ENCODE results near the gene STARD13. TPM values are rescaled to one million over a fixed set of nuclear protein-coding genes. Genes with fewer than 3 reads are reported as not detected.

STARD13 gene
- total RNA-seq, 1 donor, result 28.2 TPM

DNA sequence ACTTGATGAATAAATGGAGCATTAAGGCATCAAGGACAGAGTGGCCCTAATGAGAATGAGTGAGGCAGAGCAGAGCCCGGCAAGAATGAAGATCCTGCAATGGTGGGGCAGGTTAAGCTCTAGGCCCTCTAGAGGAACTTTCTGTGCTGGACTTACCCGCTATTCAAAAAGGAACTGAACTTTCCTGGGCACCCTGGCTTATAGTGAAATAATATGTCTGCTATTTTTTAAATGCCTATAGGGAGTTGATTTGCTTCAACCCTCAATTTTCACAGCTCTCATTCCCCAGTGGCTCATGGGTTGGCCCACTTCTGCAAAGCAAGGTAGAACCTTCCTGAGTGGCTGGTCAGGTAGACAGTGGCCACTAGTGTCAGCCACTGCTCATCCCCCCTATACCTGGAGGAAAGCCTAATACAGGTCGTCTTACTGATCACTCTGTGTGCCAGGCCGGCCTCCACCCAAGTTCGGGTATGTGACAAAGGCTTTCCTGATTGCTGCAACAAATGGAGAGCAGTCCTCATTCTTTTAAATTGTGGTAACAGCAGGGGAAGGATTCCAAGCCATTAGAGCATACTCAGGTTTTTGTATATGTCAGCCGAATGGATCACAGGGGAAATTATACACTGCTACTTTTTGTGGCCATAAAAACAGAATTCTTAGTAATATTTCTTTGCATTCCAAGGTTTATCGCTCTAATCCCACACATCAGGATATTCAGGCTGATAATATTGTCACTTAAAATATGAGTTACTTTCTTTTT is 166.4 kb downstream of the STARD13 start:
- Histone ChIP-seq H3K4me2 (ENCODE audit: insufficient read depth, low read length) (no peak overlapping the region), H3K27me3 (ENCODE audit: insufficient read depth, low read length) (no peaks in the 10 kb centered on the region), H3K36me3 (ENCODE audit: insufficient read depth, low read length) (peaks cover 88% of the 10 kb centered on the region), H3K4me3 (ENCODE audit: insufficient read depth, low read length) (no peak overlapping the region), H3K9me3 (ENCODE audit: low read depth, low read length) (no peaks in the 10 kb centered on the region), H3K79me2 (ENCODE audit: insufficient read depth, low read length) (peaks cover 5% of the 10 kb centered on the region), H2AFZ (ENCODE audit: low read length) (no peak overlapping the region), H4K20me1 (ENCODE audit: insufficient read depth, low read length) (no peaks in the 10 kb centered on the region), H3K4me1 (ENCODE audit: insufficient read depth, low read length) (peaks cover 6% of the 10 kb centered on the region), H3K27ac (ENCODE audit: low read depth, low read length) (peak overlapping the region; percentile 7)
- TF ChIP-seq, protein P1, sequence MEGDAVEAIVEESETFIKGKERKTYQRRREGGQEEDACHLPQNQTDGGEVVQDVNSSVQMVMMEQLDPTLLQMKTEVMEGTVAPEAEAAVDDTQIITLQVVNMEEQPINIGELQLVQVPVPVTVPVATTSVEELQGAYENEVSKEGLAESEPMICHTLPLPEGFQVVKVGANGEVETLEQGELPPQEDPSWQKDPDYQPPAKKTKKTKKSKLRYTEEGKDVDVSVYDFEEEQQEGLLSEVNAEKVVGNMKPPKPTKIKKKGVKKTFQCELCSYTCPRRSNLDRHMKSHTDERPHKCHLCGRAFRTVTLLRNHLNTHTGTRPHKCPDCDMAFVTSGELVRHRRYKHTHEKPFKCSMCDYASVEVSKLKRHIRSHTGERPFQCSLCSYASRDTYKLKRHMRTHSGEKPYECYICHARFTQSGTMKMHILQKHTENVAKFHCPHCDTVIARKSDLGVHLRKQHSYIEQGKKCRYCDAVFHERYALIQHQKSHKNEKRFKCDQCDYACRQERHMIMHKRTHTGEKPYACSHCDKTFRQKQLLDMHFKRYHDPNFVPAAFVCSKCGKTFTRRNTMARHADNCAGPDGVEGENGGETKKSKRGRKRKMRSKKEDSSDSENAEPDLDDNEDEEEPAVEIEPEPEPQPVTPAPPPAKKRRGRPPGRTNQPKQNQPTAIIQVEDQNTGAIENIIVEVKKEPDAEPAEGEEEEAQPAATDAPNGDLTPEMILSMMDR (IDR thresholded peaks at IDR 0.05; ENCODE audit: extremely low read depth, low read depth, low read length), result no peak
- DNase-seq (ENCODE audit: insufficient read length, low spot score, missing footprints), result no peak

DNA sequence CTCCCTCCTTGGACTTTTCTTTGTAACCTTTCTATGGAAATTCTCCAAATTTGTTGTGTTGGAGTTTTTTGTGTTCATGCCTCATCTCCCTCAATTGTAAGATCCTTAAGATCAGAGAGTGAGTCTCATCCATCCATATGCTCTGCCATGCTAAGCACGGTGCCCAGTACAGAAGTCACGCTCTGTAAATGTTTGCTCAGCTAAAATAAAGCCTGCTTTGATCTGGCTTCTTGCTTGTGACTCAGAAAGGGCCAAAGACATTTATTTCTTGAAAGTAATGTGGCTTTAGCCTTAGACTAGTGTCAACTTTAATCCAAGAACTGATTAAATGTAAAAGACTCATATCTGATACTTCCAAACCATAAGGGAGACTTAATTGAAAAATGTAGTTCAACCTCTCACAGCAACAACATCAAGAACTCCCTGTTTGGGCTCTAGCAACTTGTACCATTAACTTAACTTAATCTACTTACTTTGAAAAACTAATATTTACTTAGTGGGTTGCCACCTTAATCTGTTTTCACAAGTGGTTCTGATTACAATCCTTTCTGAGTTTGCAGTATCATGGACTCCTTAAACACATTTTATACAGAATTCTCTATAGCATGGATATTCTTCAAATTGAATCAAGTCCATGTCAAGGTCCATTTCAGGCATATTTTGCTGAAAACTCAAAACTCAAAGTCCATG is 169.1 kb downstream of the STARD13 start:
- Histone ChIP-seq H3K27me3 (ENCODE audit: insufficient read depth, low read length) (no peaks in the 10 kb centered on the region), H3K79me2 (ENCODE audit: insufficient read depth, low read length) (peaks cover 2% of the 10 kb centered on the region), H3K27ac (ENCODE audit: low read depth, low read length) (no peak overlapping the region), H3K4me2 (ENCODE audit: insufficient read depth, low read length) (no peak overlapping the region), H3K36me3 (ENCODE audit: insufficient read depth, low read length) (peaks cover 92% of the 10 kb centered on the region), H2AFZ (ENCODE audit: low read length) (no peak overlapping the region), H3K9me3 (ENCODE audit: low read depth, low read length) (no peaks in the 10 kb centered on the region), H3K4me1 (ENCODE audit: insufficient read depth, low read length) (peaks cover 24% of the 10 kb centered on the region), H4K20me1 (ENCODE audit: insufficient read depth, low read length) (no peaks in the 10 kb centered on the region), H3K4me3 (ENCODE audit: insufficient read depth, low read length) (no peak overlapping the region)
- DNase-seq (ENCODE audit: insufficient read length, low spot score, missing footprints), result no peak
- TF ChIP-seq, protein P1 (IDR thresholded peaks at IDR 0.05; ENCODE audit: extremely low read depth, low read depth, low read length), result no peak

DNA sequence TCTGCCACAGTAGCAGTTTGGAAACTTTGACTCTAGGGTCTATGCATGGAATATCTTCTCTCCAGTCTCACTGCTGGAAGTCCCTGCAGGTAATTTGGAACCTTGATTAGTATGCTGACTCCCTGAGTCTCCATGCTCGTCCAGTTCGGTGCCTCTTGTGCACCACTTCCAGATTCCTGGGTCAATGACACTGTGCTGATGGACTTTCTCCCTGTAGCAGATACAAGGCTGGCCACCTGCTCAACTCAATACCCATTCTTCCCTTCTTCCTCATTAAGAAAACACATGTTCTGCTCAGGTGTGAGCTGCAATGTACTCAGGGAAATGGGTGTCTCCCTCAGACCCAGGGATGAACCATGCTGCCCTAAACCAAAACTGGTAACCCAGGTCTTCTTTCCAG is 170.3 kb downstream of the STARD13 start:
- Histone ChIP-seq H3K4me1 (ENCODE audit: insufficient read depth, low read length) (peaks cover 36% of the 10 kb centered on the region), H3K4me3 (ENCODE audit: insufficient read depth, low read length) (no peak overlapping the region), H3K27ac (ENCODE audit: low read depth, low read length) (no peak overlapping the region), H2AFZ (ENCODE audit: low read length) (no peak overlapping the region), H3K9me3 (ENCODE audit: low read depth, low read length) (no peaks in the 10 kb centered on the region), H3K36me3 (ENCODE audit: insufficient read depth, low read length) (peaks cover 88% of the 10 kb centered on the region), H3K79me2 (ENCODE audit: insufficient read depth, low read length) (peaks cover 2% of the 10 kb centered on the region), H3K27me3 (ENCODE audit: insufficient read depth, low read length) (no peaks in the 10 kb centered on the region), H4K20me1 (ENCODE audit: insufficient read depth, low read length) (no peaks in the 10 kb centered on the region), H3K4me2 (ENCODE audit: insufficient read depth, low read length) (no peak overlapping the region)
- TF ChIP-seq, protein P1 (IDR thresholded peaks at IDR 0.05; ENCODE audit: extremely low read depth, low read depth, low read length), result no peak
- no peak for DNase-seq (ENCODE audit: insufficient read length, low spot score, missing footprints)

DNA sequence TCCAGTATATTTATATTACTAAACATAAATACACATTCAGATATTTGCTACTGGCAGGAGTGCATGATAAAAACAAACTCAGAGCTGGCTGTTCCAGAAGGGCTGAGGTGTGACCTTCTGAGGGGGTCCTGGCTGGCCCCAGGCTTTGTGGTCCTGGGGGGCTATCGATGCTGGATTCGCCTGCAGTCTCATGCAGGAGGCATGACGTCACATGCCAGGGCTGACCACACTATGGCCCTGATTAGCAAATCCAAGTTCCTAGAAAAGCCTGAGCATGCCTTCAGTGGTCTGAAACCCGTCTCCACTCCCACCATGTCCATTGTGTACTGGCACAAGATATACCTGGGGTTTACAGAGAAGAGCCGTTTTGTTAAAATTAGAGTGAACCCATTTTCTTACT is 171.4 kb downstream of the STARD13 start:
- H3K4me1 ChIP-seq (ENCODE audit: insufficient read depth, low read length), result peaks cover 42% of the 10 kb centered on the region

More for the DNA sequence above, 171.4 kb downstream of the STARD13 start:
- Histone ChIP-seq H3K4me3 (ENCODE audit: insufficient read depth, low read length) (no peak overlapping the region), H2AFZ (ENCODE audit: low read length) (no peak overlapping the region), H3K9me3 (ENCODE audit: low read depth, low read length) (no peaks in the 10 kb centered on the region), H4K20me1 (ENCODE audit: insufficient read depth, low read length) (no peaks in the 10 kb centered on the region), H3K27me3 (ENCODE audit: insufficient read depth, low read length) (no peaks in the 10 kb centered on the region), H3K4me2 (ENCODE audit: insufficient read depth, low read length) (no peak overlapping the region), H3K79me2 (ENCODE audit: insufficient read depth, low read length) (peaks cover 5% of the 10 kb centered on the region), H3K27ac (ENCODE audit: low read depth, low read length) (no peak overlapping the region), H3K36me3 (ENCODE audit: insufficient read depth, low read length) (peaks cover 88% of the 10 kb centered on the region)
- DNase-seq (ENCODE audit: insufficient read length, low spot score, missing footprints), result no peak
- TF ChIP-seq, protein P1 (IDR thresholded peaks at IDR 0.05; ENCODE audit: extremely low read depth, low read depth, low read length), result no peak
